Transverse colon (tissue), 3 donors: Measurements from ENCODE around the gene ADCY10.

ENCODE experiments used
- EP300 ChIP-seq: sonication (generic); formaldehyde crosslinking; IDR thresholded peaks from one replicate; pipeline ENCODE4 v1.6.1; 2017; ENCODE audit warnings: antibody characterized with exemption, low read depth
- POLR2A ChIP-seq: fragments of 450-650 bp; IDR thresholded peaks from one replicate; pipeline ENCODE4 v1.6.1; 2016; ENCODE audit warnings: antibody characterized with exemption, mild to moderate bottlenecking, moderate library complexity
- TF ChIP-seq, protein P1 (sequence below), 5 experiments: fragments of 200-600 bp in 3 of 5; fragments of 450-650 bp in 2 of 5; sonication (generic) in 3 of 5; IDR thresholded peaks; 1 replicate in 2 of 5; 2 replicates in 3 of 5; pipeline ENCODE4 v1.5.1; 2016 to 2017; ENCODE audit warnings: antibody characterized with exemption in 5 of 5, inconsistent platforms in 3 of 5, mild to moderate bottlenecking in 2 of 5, moderate library complexity in 1 of 5

DNA sequence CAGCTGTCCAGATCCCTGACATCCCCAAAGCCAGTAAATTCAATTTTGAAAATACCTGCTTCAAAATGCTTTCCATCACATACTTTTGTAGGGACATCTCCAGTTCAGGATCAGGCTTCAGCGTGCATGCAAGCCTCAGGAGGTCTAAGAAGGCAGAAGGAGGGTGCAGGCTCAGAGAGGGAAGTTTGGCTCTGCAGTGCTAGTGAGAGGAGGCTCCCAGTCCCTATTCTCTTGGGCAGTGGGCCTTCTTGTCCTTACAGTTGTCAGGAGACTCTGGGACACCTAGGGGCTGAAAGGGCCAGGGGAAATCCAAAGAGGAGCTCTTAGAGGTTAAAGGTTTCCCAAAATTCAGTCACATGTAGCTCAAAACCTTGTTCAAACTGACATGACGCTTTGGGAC is 20.1 kb downstream of the ADCY10 start:
- TF ChIP-seq EP300, result no peak
- no peak for TF ChIP-seq POLR2A
- TF ChIP-seq, protein P1, sequence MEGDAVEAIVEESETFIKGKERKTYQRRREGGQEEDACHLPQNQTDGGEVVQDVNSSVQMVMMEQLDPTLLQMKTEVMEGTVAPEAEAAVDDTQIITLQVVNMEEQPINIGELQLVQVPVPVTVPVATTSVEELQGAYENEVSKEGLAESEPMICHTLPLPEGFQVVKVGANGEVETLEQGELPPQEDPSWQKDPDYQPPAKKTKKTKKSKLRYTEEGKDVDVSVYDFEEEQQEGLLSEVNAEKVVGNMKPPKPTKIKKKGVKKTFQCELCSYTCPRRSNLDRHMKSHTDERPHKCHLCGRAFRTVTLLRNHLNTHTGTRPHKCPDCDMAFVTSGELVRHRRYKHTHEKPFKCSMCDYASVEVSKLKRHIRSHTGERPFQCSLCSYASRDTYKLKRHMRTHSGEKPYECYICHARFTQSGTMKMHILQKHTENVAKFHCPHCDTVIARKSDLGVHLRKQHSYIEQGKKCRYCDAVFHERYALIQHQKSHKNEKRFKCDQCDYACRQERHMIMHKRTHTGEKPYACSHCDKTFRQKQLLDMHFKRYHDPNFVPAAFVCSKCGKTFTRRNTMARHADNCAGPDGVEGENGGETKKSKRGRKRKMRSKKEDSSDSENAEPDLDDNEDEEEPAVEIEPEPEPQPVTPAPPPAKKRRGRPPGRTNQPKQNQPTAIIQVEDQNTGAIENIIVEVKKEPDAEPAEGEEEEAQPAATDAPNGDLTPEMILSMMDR (IDR thresholded peaks at IDR 0.05), result no peak
